Duodenal mucosa (tissue), 2 donors: ENCODE data around the gene MYBPH.

ENCODE experiments used
- H3K27ac ChIP-seq: one replicate; pipeline ENCODE4 v1.7.0; 2013; ENCODE audit warnings: low read depth, low read length
- H3K27me3 ChIP-seq, 2 donors: one replicate each; pipeline ENCODE4 v1.7.0; 2013; ENCODE audit warnings: low read length in 2 of 2, control low read depth in 1 of 2; ENCODE audit not compliant: insufficient read depth in 2 of 2, control insufficient read depth in 1 of 2
- H3K36me3 ChIP-seq, 2 donors: one replicate each; pipeline ENCODE4 v1.7.0; 2013; ENCODE audit warnings: low read length in 2 of 2, control low read depth in 1 of 2; ENCODE audit not compliant: insufficient read depth in 2 of 2, control insufficient read depth in 1 of 2
- H3K4me1 ChIP-seq, 2 donors: one replicate each; pipeline ENCODE4 v1.7.0; 2013; ENCODE audit warnings: low read length in 2 of 2, control low read depth in 1 of 2; ENCODE audit not compliant: insufficient read depth in 2 of 2, control insufficient read depth in 1 of 2
- H3K4me3 ChIP-seq, 2 donors: one replicate each; pipeline ENCODE4 v1.7.0; 2013; ENCODE audit warnings: low read length in 2 of 2, low read depth in 1 of 2
- H3K9ac ChIP-seq, 2 donors: one replicate each; pipeline ENCODE4 v1.7.0; 2013; ENCODE audit warnings: low read length in 2 of 2, low read depth in 1 of 2
- H3K9me3 ChIP-seq, 2 donors: one replicate each; pipeline ENCODE4 v1.7.0; 2013; ENCODE audit warnings: low read length in 2 of 2, control low read depth in 1 of 2; ENCODE audit not compliant: control insufficient read depth in 1 of 2

Gene MYBPH

DNA sequence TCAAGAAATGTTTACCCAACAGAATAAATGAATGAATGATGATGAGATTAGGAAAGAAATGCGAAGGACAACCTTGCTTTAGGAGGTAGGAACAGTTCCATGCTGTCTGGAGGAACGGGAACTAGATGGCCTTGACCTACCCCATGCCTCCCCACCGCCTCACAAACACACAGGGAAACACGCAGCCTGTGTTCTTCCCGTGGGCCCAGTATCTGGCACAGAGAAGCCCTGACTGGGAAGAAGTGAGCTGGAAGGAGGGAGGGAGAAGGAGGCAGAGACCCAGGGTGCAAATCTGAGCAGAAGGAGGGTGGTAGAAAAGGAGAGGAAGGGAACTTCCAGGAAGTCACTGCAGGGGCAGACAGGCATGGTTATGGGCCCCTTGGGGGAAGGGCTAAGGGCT, 51.6 kb downstream of the MYBPH start:
- peaks cover 20 to 40% of the 10 kb centered on the region in 2 donors for H3K27me3 ChIP-seq

DNA sequence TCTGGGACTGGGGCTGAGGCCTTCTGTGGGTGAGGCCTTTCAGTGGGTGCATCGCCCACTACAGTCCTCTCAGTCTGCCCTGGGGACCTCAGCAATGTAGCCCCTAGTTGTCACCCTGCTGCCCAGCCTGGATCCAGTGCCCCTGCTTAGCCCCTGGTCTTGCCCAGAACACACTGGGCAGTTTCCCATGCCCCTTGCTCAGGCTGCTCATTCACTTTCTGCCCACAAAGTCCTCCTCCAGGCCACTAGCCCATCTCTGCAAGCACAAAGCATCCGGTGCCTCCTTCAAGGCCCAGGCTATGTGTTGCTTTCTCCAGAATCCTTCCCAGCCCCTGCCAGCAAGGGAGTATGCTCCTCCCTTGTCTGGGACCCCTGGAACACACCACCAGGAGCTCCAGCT, 53.5 kb downstream of the MYBPH start:
- no peaks in the 10 kb centered on the region for H3K36me3 ChIP-seq
- H3K9ac ChIP-seq, result no peak overlapping the region
- no peak overlapping the region for H3K27ac ChIP-seq
- peaks cover 29 to 48% of the 10 kb centered on the region in 2 donors for H3K27me3 ChIP-seq
- no peak overlapping the region for H3K4me3 ChIP-seq
- peaks cover 7 to 14% of the 10 kb centered on the region in 2 donors for H3K4me1 ChIP-seq
- H3K9me3 ChIP-seq, result no peaks in the 10 kb centered on the region

More for the DNA sequence above, 51.6 kb downstream of the MYBPH start:
- Histone ChIP-seq H3K27ac (no peak overlapping the region), H3K4me3 (no peak overlapping the region), H3K36me3 (no peaks in the 10 kb centered on the region), H3K9me3 (no peaks in the 10 kb centered on the region), H3K9ac (no peak overlapping the region), H3K4me1 (peaks cover 14 to 23% of the 10 kb centered on the region in 2 donors)

DNA sequence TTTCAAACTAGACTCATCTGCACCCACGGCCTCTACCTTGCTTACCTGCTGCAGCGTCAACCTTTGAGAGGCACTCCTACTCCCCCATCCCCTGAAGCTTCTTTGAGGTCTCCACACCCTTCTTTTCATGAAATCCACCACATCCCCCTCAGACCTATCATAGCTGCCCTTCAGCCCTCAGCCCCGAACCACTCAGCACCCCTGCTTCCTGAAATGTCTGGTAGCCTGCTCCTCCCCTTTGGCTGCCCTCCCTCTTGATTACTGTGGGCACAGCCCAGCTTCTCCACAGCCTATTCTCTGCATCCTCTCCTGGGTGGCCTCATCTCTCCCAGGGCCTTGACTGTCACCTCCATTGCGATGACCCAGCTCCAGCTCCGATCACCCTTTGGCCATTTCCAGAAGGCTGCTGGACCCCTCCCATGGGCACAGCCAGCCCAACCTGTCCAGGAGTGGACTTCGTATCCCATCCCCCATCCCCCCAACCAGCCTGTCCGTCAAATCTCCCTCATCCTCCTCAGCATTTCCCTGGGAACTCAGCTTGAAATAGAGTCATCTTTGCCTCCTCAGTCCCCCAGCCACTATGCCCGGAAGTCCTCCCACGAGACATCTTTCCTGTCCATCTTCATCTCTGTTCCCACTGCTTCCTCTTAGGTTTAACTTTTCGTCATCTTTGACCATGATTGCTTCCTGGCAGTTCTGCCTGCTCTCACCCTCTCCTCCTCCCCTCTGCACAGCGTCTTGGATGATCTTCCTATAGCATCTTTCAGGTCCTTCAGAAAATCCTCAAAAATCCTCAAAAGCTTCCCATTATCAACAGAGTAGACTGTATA, 54.2 kb downstream of the MYBPH start:
- peaks cover 0 to 7% of the 10 kb centered on the region in 2 donors for H3K4me1 ChIP-seq

DNA sequence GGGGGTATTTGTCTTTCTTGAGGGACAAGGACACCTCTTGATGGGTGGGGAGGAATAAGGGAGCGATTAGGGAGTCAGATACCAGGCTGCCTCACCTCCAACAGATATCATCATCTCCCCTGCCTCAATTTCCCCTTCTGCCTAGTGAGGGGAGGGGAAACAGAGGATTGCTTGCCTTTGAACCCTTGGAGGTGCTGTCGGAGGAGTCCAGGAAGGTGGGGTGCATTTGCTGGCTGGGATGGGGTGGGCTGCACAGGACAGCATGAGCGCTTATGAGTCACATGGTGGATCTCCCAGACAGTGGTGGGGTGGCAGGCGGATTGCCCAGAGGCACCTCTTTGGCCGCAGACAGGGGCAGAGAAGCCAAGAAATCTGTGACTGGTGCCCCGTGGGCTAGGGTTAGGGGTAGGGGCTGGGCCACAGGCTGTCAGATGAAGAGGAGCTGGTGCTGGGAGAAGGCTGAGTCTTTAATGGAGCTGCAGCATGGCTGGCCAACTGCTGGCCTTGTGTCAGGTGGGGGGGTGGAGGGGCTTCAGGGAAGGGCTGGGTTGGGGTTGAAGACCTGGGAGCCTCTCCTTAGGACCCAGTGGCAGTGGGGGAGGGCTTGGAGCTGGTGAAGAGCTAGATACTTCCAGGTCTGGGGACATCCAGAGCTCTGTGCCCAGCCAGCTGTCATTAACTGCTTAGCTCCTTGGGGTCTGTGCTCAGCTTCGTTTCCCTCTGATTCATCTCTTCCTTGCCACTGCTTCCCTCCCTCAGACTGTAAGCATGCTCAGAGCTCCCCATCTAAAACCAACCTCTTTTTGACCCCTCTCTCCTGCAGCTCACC, 55.1 kb downstream of the MYBPH start:
- Histone ChIP-seq H3K27me3 (peaks cover 30 to 40% of the 10 kb centered on the region in 2 donors), H3K9ac (no peak overlapping the region), H3K9me3 (no peaks in the 10 kb centered on the region), H3K27ac (no peak overlapping the region), H3K4me1 (peaks cover 0 to 3% of the 10 kb centered on the region in 2 donors), H3K4me3 (no peak overlapping the region), H3K36me3 (no peaks in the 10 kb centered on the region)

More for the DNA sequence above, 54.2 kb downstream of the MYBPH start:
- no peaks in the 10 kb centered on the region for H3K36me3 ChIP-seq
- no peaks in the 10 kb centered on the region for H3K9me3 ChIP-seq
- H3K9ac ChIP-seq, result no peak overlapping the region
- H3K4me3 ChIP-seq, result no peak overlapping the region
- H3K27ac ChIP-seq, result no peak overlapping the region
- peaks cover 28 to 41% of the 10 kb centered on the region in 2 donors for H3K27me3 ChIP-seq
